ENCODE data around the gene CTNNA1.
"Not testable (repeated sequence)": the region's sequence is repeated elsewhere in the genome, so short reads cannot be mapped to it uniquely, and the experiment has no call there.

CTNNA1 gene

GRCh38 chr5:138752951-138753793 lies at the start of gene CTNNA1:
TSS of gene CTNNA1 (plus strand) at chr5:138753425. CDS start at chr5:138781925, 28,500 bp downstream.
- peak; percentile 60 for DNase-seq

- DNase-seq: not testable (repeated sequence)
These were observed 49.4 kb upstream of the CTNNA1 start for GRCh38 chr5:138703777-138704176.

- no peak for DNase-seq
These were observed 48.2 kb upstream of the CTNNA1 start for GRCh38 chr5:138705007-138705406.

- DNase-seq: no peak
These were observed 47.7 kb upstream of the CTNNA1 start for GRCh38 chr5:138705567-138705966.

GRCh38 chr5:138706655-138707480 lies 46.4 kb upstream of the CTNNA1 start:
- DNase-seq: no peak

GRCh38 chr5:138708791-138709190 lies 44.4 kb upstream of the CTNNA1 start:
- DNase-seq: no peak

- no peak for DNase-seq
These were observed 44.0 kb upstream of the CTNNA1 start for GRCh38 chr5:138709202-138709601.

GRCh38 chr5:138711087-138711486 lies 42.1 kb upstream of the CTNNA1 start:
- no peak for DNase-seq

- DNase-seq: no peak
These were observed 41.4 kb upstream of the CTNNA1 start for GRCh38 chr5:138711811-138712210.

- no peak for DNase-seq
These were observed 40.9 kb upstream of the CTNNA1 start for GRCh38 chr5:138712324-138712723.

- no peak for DNase-seq
These were observed 40.4 kb upstream of the CTNNA1 start for GRCh38 chr5:138712791-138713190.

GRCh38 chr5:138713247-138713646 lies 40.0 kb upstream of the CTNNA1 start:
- no peak for DNase-seq

GRCh38 chr5:138714694-138715093 lies 38.5 kb upstream of the CTNNA1 start:
- DNase-seq: no peak

GRCh38 chr5:138715931-138716432 lies 37.2 kb upstream of the CTNNA1 start:
- DNase-seq: not testable (repeated sequence)

- DNase-seq: no peak
These were observed 36.7 kb upstream of the CTNNA1 start for GRCh38 chr5:138716456-138716924.

GRCh38 chr5:138717399-138717798 lies 35.8 kb upstream of the CTNNA1 start:
- no peak for DNase-seq

GRCh38 chr5:138719811-138720210 lies 33.4 kb upstream of the CTNNA1 start:
- no peak for DNase-seq

- no peak for DNase-seq
These were observed 32.4 kb upstream of the CTNNA1 start for GRCh38 chr5:138720840-138721239.

- DNase-seq: no peak
These were observed 31.2 kb upstream of the CTNNA1 start for GRCh38 chr5:138721979-138722378.

GRCh38 chr5:138722544-138723177 lies 30.6 kb upstream of the CTNNA1 start:
- DNase-seq: no peak

- no peak for DNase-seq
These were observed 28.6 kb upstream of the CTNNA1 start for GRCh38 chr5:138724470-138725146.

GRCh38 chr5:138725153-138725817 lies 27.9 kb upstream of the CTNNA1 start:
- peak; percentile 71 for DNase-seq
